Stomach (tissue), 9 donors: Measurements from ENCODE around the gene METRN. TPM values are rescaled to one million over a fixed set of nuclear protein-coding genes. Genes with fewer than 3 reads are reported as not detected.
A peak's percentile ranks its signal among the peaks of the same experiment; 100 is the strongest.

Experiments used
- DNase-seq, 2 donors: peaks; one replicate each; pipeline versions ENCODE4 v3.0.0 to v3.0.0-alpha.2; 2013 to 2019
- H3K27ac ChIP-seq, 5 donors: fragments of 200-600 bp in 4 of 5; sonication (generic) in 4 of 5; one replicate each; pipeline ENCODE4 v1.5.1; 2013 to 2019; ENCODE audit warnings: mild to moderate bottlenecking in 1 of 5, moderate library complexity in 1 of 5
- H3K27me3 ChIP-seq, 3 donors: fragments of 200-600 bp; sonication (generic); one replicate each; pipeline ENCODE4 v1.5.1; 2017 to 2019; ENCODE audit warnings: mixed run types in 1 of 3
- H3K36me3 ChIP-seq, 4 donors: fragments of 200-600 bp; sonication (generic); 1 replicate in 3 of 4; 2 replicates in 1 of 4; pipeline ENCODE4 v1.5.1; 2016 to 2019
- H3K4me1 ChIP-seq, 4 donors: fragments of 200-600 bp; sonication (generic); one replicate each; pipeline ENCODE4 v1.5.1; 2016 to 2019
- H3K4me3 ChIP-seq, 4 donors: fragments of 200-600 bp; sonication (generic) in 3 of 4; one replicate each; pipeline ENCODE4 v1.5.1; 2016 to 2019; ENCODE audit warnings: mild to moderate bottlenecking in 1 of 4
- H3K9me3 ChIP-seq, 4 donors: fragments of 200-600 bp; sonication (generic); one replicate each; pipeline ENCODE4 v1.5.1; 2016 to 2019
- CTCF ChIP-seq, 7 experiments: fragments of 450-650 bp in 4 of 7; fragments of 200-600 bp in 3 of 7; sonication (generic) in 3 of 7; IDR thresholded peaks; one replicate each; pipeline ENCODE4 v1.5.1; 2016 to 2019; ENCODE audit warnings: antibody characterized with exemption in 7 of 7, control low read depth in 2 of 7, mild to moderate bottlenecking in 1 of 7
- EP300 ChIP-seq: sonication (generic); formaldehyde crosslinking; IDR thresholded peaks from one replicate; pipeline ENCODE4 v1.6.1; 2017; ENCODE audit warnings: antibody characterized with exemption
- POLR2A ChIP-seq, 4 donors: fragments of 450-650 bp; IDR thresholded peaks; one replicate each; pipeline ENCODE4 v1.6.1; 2016; ENCODE audit warnings: antibody characterized with exemption in 4 of 4, control low read depth in 2 of 4, mild to moderate bottlenecking in 1 of 4, moderate library complexity in 1 of 4
- POLR2AphosphoS5 ChIP-seq, 3 donors: sonication (generic); formaldehyde crosslinking; IDR thresholded peaks; one replicate each; pipeline ENCODE4 v1.6.1; 2016; ENCODE audit warnings: antibody characterized with exemption in 3 of 3
- WGBS, 5 donors: extraction: QIAGEN DNeasy Blood & Tissue Kit in 3 of 5; methylation state at CpG; one replicate each; pipeline versions ENCODE4 v1.1.5 to v1.1.7; 2013 to 2018; 5-methylcytosine and 5-hydroxymethylcytosine counted together
- intact Hi-C: fragments of 100-400 bp; cut with DNase I; formaldehyde crosslinking; loops from one replicate; pipeline ENCODE4 v1.15.1; 2023; ENCODE audit warnings: low total_unique reads
- polyA plus RNA-seq, 3 donors: library from polyadenylated mRNA; stranded (reverse); fragments of 200-250 nt; gene quantifications; one replicate each; pipeline ENCODE4 v1.2.3, GENCODE V29; 2013
- total RNA-seq, 5 donors: library from RNA; depleted of rRNA; stranded (reverse); fragments of >200 nt; gene quantifications; one replicate each; pipeline versions ENCODE4 v1.1.0 to v1.2.3, GENCODE V29; 2014 to 2016
- donor health status: healthy with polysubstance abuse.
- donor health status: Bipolar disorder and iron deficiency.
- donor health status: healthy.

METRN gene
- total and polyA plus RNA-seq, 8 donors, result 7.1 to 79.7 (median 34.4) TPM

GRCh38 chr16:677316-678190 is 37.4 kb upstream of the METRN start:
- TF ChIP-seq CTCF (IDR thresholded peaks at IDR 0.05) (no peak), POLR2AphosphoS5 (IDR thresholded peaks at IDR 0.05) (no peak), EP300 (no peak), POLR2A (IDR thresholded peaks at IDR 0.05) (no peak)
- Histone ChIP-seq H3K36me3 (peaks cover 27 to 33% (median 31%) of the 10 kb centered on the region in 4 donors), H3K9me3 (no peaks in the 10 kb centered on the region), H3K27me3 (peaks cover 0 to 18% (median 0%) of the 10 kb centered on the region in 3 donors), H3K4me3 (peak overlapping the region in 1 of 4 donors; percentile 9), H3K27ac (no peak overlapping the region), H3K4me1 (peaks cover 41 to 70% (median 67%) of the 10 kb centered on the region in 4 donors)
- intact Hi-C loops, result no loop called here
- WGBS, 5 donors, result 42 to 60% (median 47%) methylated on average over 31 to 57 of the region's 57 CpGs
- no peak for DNase-seq

DNA sequence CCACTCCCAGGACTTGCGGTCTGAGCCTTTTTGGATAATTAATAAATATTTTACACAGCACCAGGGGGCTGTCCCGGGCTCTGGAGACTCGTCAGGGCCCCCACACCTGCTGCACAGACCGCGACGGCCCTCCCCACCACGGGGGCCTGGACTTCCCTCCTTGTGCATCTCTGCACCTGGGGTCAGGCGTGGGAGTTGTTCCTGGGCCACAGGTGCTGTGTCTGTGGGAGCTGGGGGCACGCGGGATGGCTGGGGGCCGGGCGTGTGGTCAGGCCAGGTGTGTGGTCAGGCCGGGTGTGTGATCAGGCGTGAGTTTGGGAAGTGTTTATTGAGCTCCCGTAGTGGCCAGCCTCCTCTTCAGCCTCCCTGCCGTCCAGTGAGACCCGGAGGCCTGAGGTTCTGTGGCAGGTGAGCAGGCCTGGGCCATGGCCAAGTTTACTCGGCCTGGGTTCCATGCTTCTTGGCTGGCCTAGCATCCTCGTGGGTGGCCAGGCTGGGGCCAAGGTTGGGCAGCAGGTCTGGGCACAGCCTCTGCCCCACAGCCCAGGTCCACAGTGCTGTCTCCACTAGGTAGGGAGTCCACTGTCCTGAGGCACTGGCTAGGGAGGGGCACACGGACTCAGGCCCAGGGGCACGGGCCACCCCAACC is 36.6 kb upstream of the METRN start:
- Histone ChIP-seq H3K27me3 (peaks cover 0 to 18% (median 0%) of the 10 kb centered on the region in 3 donors), H3K9me3 (no peaks in the 10 kb centered on the region), H3K4me1 (peaks cover 49 to 78% (median 75%) of the 10 kb centered on the region in 4 donors), H3K4me3 (no peak overlapping the region), H3K27ac (peak overlapping the region in 3 of 5 donors; percentile 62 to 95 (median 93)), H3K36me3 (peaks cover 27 to 33% (median 30%) of the 10 kb centered on the region in 4 donors)
- WGBS, 5 donors, result 71 to 78% (median 75%) methylated on average over 13 to 21 of the region's 21 CpGs
- TF ChIP-seq POLR2AphosphoS5 (IDR thresholded peaks at IDR 0.05) (no peak), POLR2A (IDR thresholded peaks at IDR 0.05) (no peak), EP300 (no peak), CTCF (IDR thresholded peaks at IDR 0.05) (no peak)
- DNase-seq, result no peak
- intact Hi-C loops, result no loop called here

DNA sequence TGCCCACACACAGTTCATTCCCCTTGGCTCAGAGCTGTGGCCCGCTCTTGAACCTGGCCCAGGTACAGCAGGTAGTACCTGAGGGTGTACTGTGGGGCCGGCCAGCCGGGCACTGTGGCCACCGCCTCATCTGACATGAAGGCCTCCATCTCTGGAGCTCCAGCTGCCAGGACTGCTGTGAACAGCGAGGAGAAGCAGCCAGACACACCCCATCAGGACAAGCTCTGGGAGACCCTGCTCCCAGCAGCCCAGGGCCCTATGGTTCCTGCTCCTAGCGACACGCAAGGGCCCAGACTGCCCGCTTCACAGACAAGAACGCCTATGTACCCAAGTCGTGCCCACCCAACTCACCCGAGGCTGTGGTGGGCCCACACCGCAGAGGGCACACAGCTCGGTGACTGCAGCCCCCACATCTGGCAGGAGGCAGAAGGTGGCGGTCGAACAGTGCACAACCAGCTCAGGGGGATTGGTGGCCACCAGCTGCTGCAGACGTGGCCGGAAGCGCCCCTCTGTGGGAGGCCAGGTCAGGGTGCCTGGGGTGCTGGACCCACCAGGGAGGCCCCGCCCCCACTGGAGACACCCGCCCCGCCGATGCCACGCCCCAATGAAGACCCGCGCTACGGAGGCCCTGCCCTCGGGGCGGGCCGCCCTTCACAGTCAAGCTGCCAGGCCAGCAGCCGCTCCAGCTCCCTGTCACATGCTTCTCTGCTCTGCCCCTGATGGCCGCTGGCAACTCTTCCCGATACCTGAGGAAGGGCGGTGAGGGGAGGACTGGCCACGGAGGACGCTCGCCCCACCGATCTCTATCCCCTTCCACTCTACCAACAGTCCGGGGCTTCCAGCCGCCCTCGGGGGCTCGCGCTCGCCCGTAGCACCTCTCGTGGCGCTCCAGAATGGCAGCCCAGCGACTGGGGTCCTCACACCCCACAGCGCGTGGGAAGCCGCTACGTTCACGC is 35.8 kb upstream of the METRN start:
- peak overlapping the region; percentile 62 to 97 (median 93) for H3K27ac ChIP-seq
- peaks cover 0 to 18% (median 0%) of the 10 kb centered on the region in 3 donors for H3K27me3 ChIP-seq
- intact Hi-C loops, result no loop called here
- peak; percentile 76 to 91 for DNase-seq
- 17 to 45% (median 26%) methylated on average over 27 to 52 of the region's 52 CpGs for WGBS, 5 donors
- H3K4me3 ChIP-seq, result peak overlapping the region; percentile 88 to 93 (median 88)
- no peaks in the 10 kb centered on the region for H3K9me3 ChIP-seq
- H3K4me1 ChIP-seq, result peaks cover 55 to 84% (median 80%) of the 10 kb centered on the region in 4 donors
- no peak for TF ChIP-seq POLR2AphosphoS5 (IDR thresholded peaks at IDR 0.05)
- no peak for TF ChIP-seq POLR2A (IDR thresholded peaks at IDR 0.05)
- TF ChIP-seq EP300, result no peak
- no peak for TF ChIP-seq CTCF (IDR thresholded peaks at IDR 0.05)
- H3K36me3 ChIP-seq, result peaks cover 22 to 25% (median 23%) of the 10 kb centered on the region in 4 donors
